SK-N-SH (cell line): ENCODE results near the gene THADA. TPM values are rescaled to one million over a fixed set of nuclear protein-coding genes. Genes with fewer than 3 reads are reported as not detected.

Experiments used
- CTCF ChIA-PET: fragments of 300-600, 350-600 bp; formaldehyde crosslinking; extraction: SDS; loops from one replicate; lab custom pipeline; 2021; lab: Yijun Ruan, JAX
- POLR2A ChIA-PET: fragments of 350-600 bp; sonication (Branson Sonifier 250); formaldehyde crosslinking; extraction: SDS; loops from one replicate; lab custom pipeline; 2020; ENCODE audit warnings: antibody characterized with exemption, inconsistent platforms; lab: Yijun Ruan, JAX
- DNase-seq: peaks from one replicate; pipeline ENCODE4 v3.0.0; 2012
- H2AFZ ChIP-seq: fragments of 200-600 bp; sonication (generic); 2 replicates; pipeline ENCODE4 v1.8.1; 2016; ENCODE audit warnings: antibody characterized with exemption, mild to moderate bottlenecking, low read depth
- H3F3A ChIP-seq: fragments of 200-600 bp; sonication (generic); replicated peaks from 2 replicates; pipeline ENCODE3; 2016; ENCODE audit warnings: antibody characterized with exemption, mild to moderate bottlenecking; ENCODE audit not compliant: insufficient read depth
- H3K27ac ChIP-seq, 2 experiments: fragments of 200-500 bp in 1 of 2; fragments of 200-600 bp in 1 of 2; sonication (Bioruptor generic) in 1 of 2; sonication (generic), shearing (Covaris generic) in 1 of 2; 2 replicates each; pipeline versions ENCODE4 v1.5.1 to v1.6.1; 2014 to 2016; ENCODE audit warnings: low read depth in 2 of 2, inconsistent platforms in 1 of 2, low read length in 1 of 2, mild to moderate bottlenecking in 1 of 2, mixed read lengths in 1 of 2
- H3K27me3 ChIP-seq: fragments of 200-600 bp; sonication (generic), shearing (Covaris generic); 2 replicates; pipeline ENCODE4 v1.6.1; 2016; ENCODE audit warnings: mixed run types; ENCODE audit not compliant: insufficient read depth
- H3K36me3 ChIP-seq, 2 experiments: fragments of 200-500 bp in 1 of 2; fragments of 200-600 bp in 1 of 2; sonication (Bioruptor generic) in 1 of 2; sonication (generic) in 1 of 2; replicated peaks in 1 of 2; 2 replicates each; pipeline versions ENCODE3 to v1.5.1; 2014 to 2016; ENCODE audit warnings: low read length in 1 of 2, mild to moderate bottlenecking in 1 of 2; ENCODE audit not compliant: insufficient read depth in 2 of 2, control insufficient read depth in 1 of 2
- H3K4me1 ChIP-seq, 2 experiments: fragments of 200-500 bp in 1 of 2; fragments of 200-600 bp in 1 of 2; sonication (Bioruptor generic) in 1 of 2; sonication (generic), shearing (Covaris generic) in 1 of 2; 2 replicates each; pipeline versions ENCODE4 v1.5.1 to v1.6.1; 2014 to 2016; ENCODE audit warnings: low read depth in 1 of 2, low read length in 1 of 2, mixed run types in 1 of 2; ENCODE audit not compliant: insufficient read depth in 2 of 2, control insufficient read depth in 1 of 2
- H3K4me2 ChIP-seq: fragments of 200-600 bp; sonication (generic), shearing (Covaris generic); 2 replicates; pipeline ENCODE4 v1.6.1; 2017; ENCODE audit warnings: mixed run types
- H3K4me3 ChIP-seq, 2 experiments: fragments of 200-500 bp in 1 of 2; fragments of 200-600 bp in 1 of 2; sonication (Bioruptor generic) in 1 of 2; sonication (generic), shearing (Covaris generic) in 1 of 2; 2 replicates each; pipeline versions ENCODE4 v1.5.1 to v1.8.1; 2014 to 2016; ENCODE audit warnings: low read depth in 2 of 2, inconsistent platforms in 1 of 2, low read length in 1 of 2, mild to moderate bottlenecking in 1 of 2, mixed read lengths in 1 of 2, moderate library complexity in 1 of 2
- H3K79me2 ChIP-seq: fragments of 200-600 bp; sonication (generic); 2 replicates; pipeline ENCODE4 v1.8.1; 2017; ENCODE audit warnings: mild to moderate bottlenecking; ENCODE audit not compliant: insufficient read depth
- H3K9ac ChIP-seq: fragments of 200-600 bp; sonication (generic); 2 replicates; pipeline ENCODE4 v1.6.1; 2017; ENCODE audit warnings: mixed run types
- H3K9me2 ChIP-seq: fragments of 200-600 bp; sonication (generic); 2 replicates; pipeline ENCODE4 v1.6.1; 2017; ENCODE audit warnings: mixed run types
- H3K9me3 ChIP-seq: fragments of 200-600 bp; sonication (generic); 2 replicates; pipeline ENCODE4 v1.6.1; 2017; ENCODE audit warnings: mixed run types, mild to moderate bottlenecking, moderate library complexity
- H4K20me1 ChIP-seq: fragments of 200-600 bp; sonication (generic); 2 replicates; pipeline ENCODE4 v1.6.1; 2017; ENCODE audit warnings: mild to moderate bottlenecking, mixed run types; ENCODE audit not compliant: insufficient read depth
- EP300 ChIP-seq, 2 experiments: IDR thresholded peaks; 2 replicates each; pipeline versions ENCODE4 v1.4.0 to v1.6.1; 2012; ENCODE audit warnings: borderline replicate concordance in 1 of 2, low read depth in 1 of 2, low read length in 1 of 2
- EZH2phosphoT487 ChIP-seq: fragments of 200-600 bp; sonication (generic); IDR thresholded peaks from 2 replicates; pipeline ENCODE4 v1.6.1; 2017; ENCODE audit warnings: low read depth, mixed run types, mild to moderate bottlenecking, antibody characterized with exemption, moderate library complexity, borderline replicate concordance
- FOXM1 ChIP-seq: IDR thresholded peaks from 2 replicates; pipeline ENCODE4 v1.4.0; 2012; ENCODE audit warnings: low read depth, mild to moderate bottlenecking
- GATA2 ChIP-seq: sonication (generic); formaldehyde crosslinking; IDR thresholded peaks from 2 replicates; pipeline ENCODE4 v1.5.0; 2020; ENCODE audit warnings: mild to moderate bottlenecking, missing genetic modification reagents
- NRF1 ChIP-seq: IDR thresholded peaks from 2 replicates; pipeline ENCODE4 v1.6.1; 2012; ENCODE audit warnings: low read depth, mild to moderate bottlenecking, low read length
- POLR2AphosphoS5 ChIP-seq: IDR thresholded peaks from 2 replicates; pipeline ENCODE4 v1.6.1; 2012; ENCODE audit warnings: low read depth, low read length
- RAD21 ChIP-seq: IDR thresholded peaks from 2 replicates; pipeline ENCODE4 v1.6.1; 2012; ENCODE audit warnings: mild to moderate bottlenecking, low read length
- RFX5 ChIP-seq: IDR thresholded peaks from 2 replicates; pipeline ENCODE4 v1.6.1; 2012; ENCODE audit warnings: mild to moderate bottlenecking, improper control_type of control experiment, low read length
- RXRA ChIP-seq: IDR thresholded peaks from 2 replicates; pipeline ENCODE4 v1.4.0; 2012; ENCODE audit warnings: low read depth, mild to moderate bottlenecking, borderline replicate concordance
- SMC3 ChIP-seq: IDR thresholded peaks from 2 replicates; pipeline ENCODE4 v1.6.1; 2012; ENCODE audit warnings: low read depth, low read length, improper control_type of control experiment
- TEAD4 ChIP-seq: IDR thresholded peaks from 2 replicates; pipeline ENCODE4 v1.4.0; 2012; ENCODE audit warnings: mild to moderate bottlenecking, borderline replicate concordance; ENCODE audit not compliant: insufficient read depth
- WGBS: methylation state at CpG from one replicate; pipeline ENCODE4 v1.1.6; 2017; ENCODE audit warnings: low lambda C conversion rate; 5-methylcytosine and 5-hydroxymethylcytosine counted together
- polyA plus RNA-seq, 3 experiments: library from polyadenylated mRNA; depleted of rRNA; stranded (reverse); fragments of >200 nt; gene quantifications; 2 replicates each; pipeline ENCODE4 v1.2.3, GENCODE V29; 2012
- TF ChIP-seq, protein P1 (sequence below): IDR thresholded peaks from 2 replicates; pipeline ENCODE4; 2012
- TF ChIP-seq, protein P2 (sequence below): fragments of 150-350 bp; IDR thresholded peaks from 2 replicates; pipeline ENCODE4 v1.6.1; 2017; ENCODE audit warnings: antibody characterized with exemption, low read length, low read depth, borderline replicate concordance
- TF ChIP-seq, protein P3 (sequence below): fragments of 200-600 bp; sonication (generic); IDR thresholded peaks from 2 replicates; pipeline ENCODE4 v1.6.1; 2017; ENCODE audit warnings: antibody characterized with exemption, mild to moderate bottlenecking, moderate library complexity
- TF ChIP-seq, protein P4 (sequence below): IDR thresholded peaks from 2 replicates; pipeline ENCODE4 v1.4.0; 2012; ENCODE audit warnings: low read depth, borderline replicate concordance

Gene THADA
- polyA plus RNA-seq, 1 of the 3 experiments (the other 2 are of a cell fraction), result 25.6 TPM

DNA sequence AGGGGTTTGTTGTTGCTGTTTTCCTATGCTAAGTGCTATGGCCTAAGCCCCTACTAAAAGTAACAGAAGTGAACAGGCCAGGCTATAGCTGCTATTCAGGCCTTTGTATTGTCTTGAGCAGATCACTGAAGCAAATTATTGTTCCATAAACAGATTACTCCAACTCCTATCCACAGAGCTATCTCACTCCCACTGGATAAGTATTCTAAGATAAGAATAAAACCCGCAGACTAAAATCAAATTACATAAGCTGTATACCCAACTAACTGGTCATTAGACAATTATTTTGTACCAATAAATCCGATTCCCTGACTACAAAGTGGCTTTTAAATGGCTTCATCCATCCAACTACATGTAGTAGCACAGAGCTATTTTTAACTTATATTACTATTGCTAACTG lies 74.3 kb downstream of the THADA start (continued):
- TF ChIP-seq, protein P1, sequence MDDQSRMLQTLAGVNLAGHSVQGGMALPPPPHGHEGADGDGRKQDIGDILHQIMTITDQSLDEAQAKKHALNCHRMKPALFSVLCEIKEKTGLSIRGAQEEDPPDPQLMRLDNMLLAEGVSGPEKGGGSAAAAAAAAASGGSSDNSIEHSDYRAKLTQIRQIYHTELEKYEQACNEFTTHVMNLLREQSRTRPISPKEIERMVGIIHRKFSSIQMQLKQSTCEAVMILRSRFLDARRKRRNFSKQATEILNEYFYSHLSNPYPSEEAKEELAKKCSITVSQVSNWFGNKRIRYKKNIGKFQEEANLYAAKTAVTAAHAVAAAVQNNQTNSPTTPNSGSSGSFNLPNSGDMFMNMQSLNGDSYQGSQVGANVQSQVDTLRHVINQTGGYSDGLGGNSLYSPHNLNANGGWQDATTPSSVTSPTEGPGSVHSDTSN, result no peak
- TF ChIP-seq FOXM1 (no peak), SMC3 (no peak)
- TF ChIP-seq, protein P2, sequence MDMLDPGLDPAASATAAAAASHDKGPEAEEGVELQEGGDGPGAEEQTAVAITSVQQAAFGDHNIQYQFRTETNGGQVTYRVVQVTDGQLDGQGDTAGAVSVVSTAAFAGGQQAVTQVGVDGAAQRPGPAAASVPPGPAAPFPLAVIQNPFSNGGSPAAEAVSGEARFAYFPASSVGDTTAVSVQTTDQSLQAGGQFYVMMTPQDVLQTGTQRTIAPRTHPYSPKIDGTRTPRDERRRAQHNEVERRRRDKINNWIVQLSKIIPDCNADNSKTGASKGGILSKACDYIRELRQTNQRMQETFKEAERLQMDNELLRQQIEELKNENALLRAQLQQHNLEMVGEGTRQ, result no peak
- TF ChIP-seq, protein P3, sequence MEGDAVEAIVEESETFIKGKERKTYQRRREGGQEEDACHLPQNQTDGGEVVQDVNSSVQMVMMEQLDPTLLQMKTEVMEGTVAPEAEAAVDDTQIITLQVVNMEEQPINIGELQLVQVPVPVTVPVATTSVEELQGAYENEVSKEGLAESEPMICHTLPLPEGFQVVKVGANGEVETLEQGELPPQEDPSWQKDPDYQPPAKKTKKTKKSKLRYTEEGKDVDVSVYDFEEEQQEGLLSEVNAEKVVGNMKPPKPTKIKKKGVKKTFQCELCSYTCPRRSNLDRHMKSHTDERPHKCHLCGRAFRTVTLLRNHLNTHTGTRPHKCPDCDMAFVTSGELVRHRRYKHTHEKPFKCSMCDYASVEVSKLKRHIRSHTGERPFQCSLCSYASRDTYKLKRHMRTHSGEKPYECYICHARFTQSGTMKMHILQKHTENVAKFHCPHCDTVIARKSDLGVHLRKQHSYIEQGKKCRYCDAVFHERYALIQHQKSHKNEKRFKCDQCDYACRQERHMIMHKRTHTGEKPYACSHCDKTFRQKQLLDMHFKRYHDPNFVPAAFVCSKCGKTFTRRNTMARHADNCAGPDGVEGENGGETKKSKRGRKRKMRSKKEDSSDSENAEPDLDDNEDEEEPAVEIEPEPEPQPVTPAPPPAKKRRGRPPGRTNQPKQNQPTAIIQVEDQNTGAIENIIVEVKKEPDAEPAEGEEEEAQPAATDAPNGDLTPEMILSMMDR, result no peak

DNA sequence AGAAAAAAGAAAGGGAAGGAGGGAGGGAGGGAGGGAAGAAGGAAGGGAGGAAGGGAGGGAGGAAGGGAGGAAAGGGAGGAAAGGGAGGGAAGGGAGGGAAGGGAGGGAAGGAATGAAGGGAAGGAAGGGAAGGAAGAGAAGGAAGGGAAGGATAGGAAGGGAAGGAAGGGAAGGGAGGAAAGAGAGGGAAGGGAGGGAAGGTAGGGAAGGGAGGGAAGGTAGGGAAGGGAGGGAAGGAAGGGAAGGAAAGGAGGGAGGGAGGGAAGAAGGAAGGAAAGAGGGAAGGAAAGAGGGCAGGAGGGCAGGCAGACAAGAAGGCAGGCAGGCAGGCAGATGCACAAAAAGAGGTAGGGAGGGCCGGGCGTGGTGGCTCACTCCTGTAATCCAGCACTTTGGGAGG lies 74.9 kb downstream of the THADA start:
- Histone ChIP-seq H3K4me1 (peaks cover 14 to 16% of the 10 kb centered on the region in 2 experiments; a peak in 3 of 4 replicates), H3K9me2 (no peaks in the 10 kb centered on the region)
- POLR2A ChIA-PET, result interaction anchor here (0.9 to 1.1 kb wide), 2 partner anchors 253 to 270 kb away, joined by 3 to 5 read pairs; no protein-coding TSS in a partner anchor
- TF ChIP-seq POLR2AphosphoS5 (no peak), NRF1 (no peak), RFX5 (no peak), RAD21 (no peak), EP300 (IDR thresholded peaks at IDR 0.05; ENCODE audit: borderline replicate concordance in 1 of 2, low read depth in 1 of 2, low read length in 1 of 2) (no peak), EZH2phosphoT487 (no peak), GATA2 (CRISPR knock-in tag) (no peak), RXRA (no peak), TEAD4 (no peak)
- TF ChIP-seq, protein P1, result no peak
- TF ChIP-seq, protein P3, result no peak
- TF ChIP-seq, protein P2, result no peak
- TF ChIP-seq, protein P4, sequence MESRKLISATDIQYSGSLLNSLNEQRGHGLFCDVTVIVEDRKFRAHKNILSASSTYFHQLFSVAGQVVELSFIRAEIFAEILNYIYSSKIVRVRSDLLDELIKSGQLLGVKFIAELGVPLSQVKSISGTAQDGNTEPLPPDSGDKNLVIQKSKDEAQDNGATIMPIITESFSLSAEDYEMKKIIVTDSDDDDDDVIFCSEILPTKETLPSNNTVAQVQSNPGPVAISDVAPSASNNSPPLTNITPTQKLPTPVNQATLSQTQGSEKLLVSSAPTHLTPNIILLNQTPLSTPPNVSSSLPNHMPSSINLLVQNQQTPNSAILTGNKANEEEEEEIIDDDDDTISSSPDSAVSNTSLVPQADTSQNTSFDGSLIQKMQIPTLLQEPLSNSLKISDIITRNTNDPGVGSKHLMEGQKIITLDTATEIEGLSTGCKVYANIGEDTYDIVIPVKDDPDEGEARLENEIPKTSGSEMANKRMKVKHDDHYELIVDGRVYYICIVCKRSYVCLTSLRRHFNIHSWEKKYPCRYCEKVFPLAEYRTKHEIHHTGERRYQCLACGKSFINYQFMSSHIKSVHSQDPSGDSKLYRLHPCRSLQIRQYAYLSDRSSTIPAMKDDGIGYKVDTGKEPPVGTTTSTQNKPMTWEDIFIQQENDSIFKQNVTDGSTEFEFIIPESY, result no peak
- TF ChIP-seq, all 33 proteins: peak for 0
- no peak overlapping the region for H2AFZ ChIP-seq
- H3K27me3 ChIP-seq, result no peaks in the 10 kb centered on the region
- no peak overlapping the region for H3K4me2 ChIP-seq
- peak overlapping the region in 1 of 2 experiments; percentile 95; a peak in 2 of 4 replicates for H3K27ac ChIP-seq
- no peaks in the 10 kb centered on the region for H4K20me1 ChIP-seq
- no peak for DNase-seq
- H3K9ac ChIP-seq, result no peak overlapping the region
- no peaks in the 10 kb centered on the region for H3K9me3 ChIP-seq
- H3K4me3 ChIP-seq, result no peak overlapping the region
- peaks cover 11 to 18% of the 10 kb centered on the region in 2 experiments for H3K36me3 ChIP-seq
- 100% methylated on average over 2 of the region's 2 CpGs for WGBS
- peaks cover 19% of the 10 kb centered on the region for H3F3A ChIP-seq
- no peaks in the 10 kb centered on the region; the same call in 1 of the 2 replicates for H3K79me2 ChIP-seq
- CTCF ChIA-PET, result interaction anchor here (0.8 to 3.4 kb wide), 9 partner anchors 10 to 292 kb away, joined by 3 to 19 read pairs (median 4); no protein-coding TSS in a partner anchor
